ENCODE measurements around the gene A2M.
A peak's percentile ranks its signal among the peaks of the same experiment; 100 is the strongest.

A2M gene

GRCh38 chr12:9071518-9071917 is 44.2 kb downstream of the A2M start:
- DNase-seq: no peak

DNA sequence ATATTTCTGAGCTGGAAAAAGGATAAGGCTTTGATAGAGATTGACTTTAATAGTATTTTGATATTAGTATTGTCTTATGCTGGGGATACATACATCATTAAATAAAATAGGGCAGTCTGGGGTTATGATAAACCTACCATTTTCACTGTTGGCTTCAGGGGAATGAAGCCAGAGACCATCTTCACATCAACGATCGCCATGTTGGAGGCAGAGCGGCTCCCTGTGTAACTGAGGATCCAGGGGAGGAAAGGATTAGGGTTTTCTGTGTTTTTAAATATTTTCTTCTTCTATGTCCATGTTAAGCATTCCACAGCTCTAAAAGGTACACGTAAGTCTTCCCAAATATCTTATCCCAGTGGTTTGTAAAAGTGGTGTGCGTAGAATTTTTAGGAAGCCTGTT is 45.4 kb downstream of the A2M start:
- no peak for DNase-seq

GRCh38 chr12:9068600-9068999 is 47.1 kb downstream of the A2M start:
- DNase-seq: no peak

- no peak for DNase-seq
These were observed 47.6 kb downstream of the A2M start for GRCh38 chr12:9068086-9068485.

DNA sequence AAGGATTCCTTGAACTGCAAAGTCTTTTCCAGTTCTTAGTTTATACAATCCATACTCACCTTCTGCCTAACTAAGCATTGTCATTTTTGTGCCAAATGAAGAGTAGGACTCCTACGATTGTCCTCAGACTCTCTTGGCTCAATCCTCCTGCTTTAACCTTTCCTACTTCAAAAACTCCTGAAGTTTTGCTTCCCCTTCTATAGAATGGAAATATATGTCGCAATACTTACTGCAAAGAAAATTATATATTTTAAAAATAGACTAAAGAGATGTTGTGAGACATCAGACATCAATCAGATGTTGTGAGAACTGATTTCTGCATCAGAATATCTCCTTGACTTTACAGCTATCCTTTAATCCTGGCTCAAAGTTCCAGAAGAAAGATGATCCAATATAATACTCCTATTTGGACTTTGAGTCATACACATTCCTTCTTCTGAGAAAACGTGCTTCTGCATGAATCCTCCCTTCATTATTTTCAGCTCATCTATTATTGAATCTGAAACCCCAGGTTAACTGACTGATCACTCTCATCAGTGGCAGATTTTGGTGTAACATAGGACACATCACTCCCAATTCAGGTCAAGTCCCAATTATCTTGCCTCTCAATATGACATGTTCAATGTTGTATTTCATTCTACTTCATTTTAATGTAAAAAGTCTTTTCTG is 48.8 kb downstream of the A2M start:
- DNase-seq: no peak

- DNase-seq: no peak
These were observed 49.5 kb downstream of the A2M start for GRCh38 chr12:9066183-9066623.

DNA sequence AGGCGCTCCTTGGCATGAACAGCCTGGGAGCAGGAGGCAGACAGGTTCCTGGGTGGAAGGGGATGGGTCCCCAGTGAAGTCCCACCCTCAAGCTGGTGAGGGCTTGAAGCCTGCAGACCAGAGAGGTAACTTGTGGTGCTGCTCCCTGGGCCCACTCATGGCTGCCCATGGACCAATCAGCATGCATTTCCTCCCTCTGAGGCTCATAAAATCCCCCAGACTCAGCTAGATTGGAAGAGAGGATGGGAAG is 50.2 kb downstream of the A2M start:
- DNase-seq: no peak

DNA sequence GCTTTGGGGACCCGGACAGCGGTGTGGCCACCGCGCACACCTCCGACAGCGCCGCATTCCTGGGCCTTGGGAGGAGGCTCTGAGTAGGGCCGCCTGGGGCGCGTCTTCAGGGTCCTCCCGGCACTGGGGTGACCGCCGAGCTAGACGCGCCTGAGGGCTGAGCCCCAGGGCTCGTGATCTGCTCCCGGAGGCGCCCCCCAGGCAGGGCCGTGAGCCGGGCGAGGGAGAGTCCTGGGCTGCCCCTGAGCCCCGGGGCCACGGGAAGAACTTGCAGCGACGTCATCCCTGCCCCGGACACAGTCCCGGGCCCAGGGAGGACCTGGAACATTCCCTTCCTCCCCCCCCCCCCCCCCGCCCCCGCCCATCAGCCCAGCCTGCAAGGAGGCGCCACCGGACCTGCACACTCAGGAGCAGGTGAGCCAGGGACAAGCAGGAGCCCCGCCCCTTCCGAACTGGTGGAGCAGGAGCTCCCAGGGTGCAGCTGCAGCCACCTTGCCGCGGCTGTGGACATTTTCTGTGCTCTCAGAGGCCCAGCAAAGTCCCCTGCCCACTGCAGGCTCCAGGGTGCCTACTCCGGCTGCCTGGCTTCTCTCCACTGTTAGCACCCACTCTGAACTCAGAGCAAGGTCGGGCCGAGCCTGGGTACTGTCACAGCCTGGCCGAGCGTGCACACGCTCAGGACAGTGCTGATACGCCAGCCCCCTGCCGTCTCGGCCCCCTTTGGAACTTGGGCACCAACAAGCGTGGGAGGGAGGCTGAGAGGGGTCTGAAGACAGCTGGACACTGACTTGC is 50.7 kb downstream of the A2M start:
- DNase-seq: peak; percentile 23 to 62

GRCh38 chr12:9064201-9064814 is 51.4 kb downstream of the A2M start:
- peak; percentile 34 to 83 for DNase-seq

- DNase-seq: no peak
These were observed 63.1 kb downstream of the A2M start for GRCh38 chr12:9052610-9053009.

DNA sequence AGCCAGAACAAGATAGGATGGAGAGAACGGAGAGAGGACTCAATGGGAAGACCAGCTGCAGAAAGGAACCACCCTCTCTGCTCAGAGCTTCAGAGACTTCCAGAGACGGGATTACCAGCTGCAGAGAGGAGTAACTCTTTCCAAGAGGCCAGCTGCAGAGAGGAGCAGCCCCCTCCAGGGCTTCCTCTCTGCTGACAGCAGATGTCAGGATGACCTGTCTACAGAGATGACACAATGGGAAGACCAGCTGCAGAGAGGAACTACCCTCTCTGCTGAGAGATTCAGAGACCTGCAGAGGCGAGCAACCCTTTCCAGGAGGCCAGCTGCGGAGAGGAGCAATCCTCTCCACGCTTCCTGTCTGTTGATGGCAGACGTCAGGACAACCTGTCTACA is 64.6 kb downstream of the A2M start:
- no peak for DNase-seq

DNA sequence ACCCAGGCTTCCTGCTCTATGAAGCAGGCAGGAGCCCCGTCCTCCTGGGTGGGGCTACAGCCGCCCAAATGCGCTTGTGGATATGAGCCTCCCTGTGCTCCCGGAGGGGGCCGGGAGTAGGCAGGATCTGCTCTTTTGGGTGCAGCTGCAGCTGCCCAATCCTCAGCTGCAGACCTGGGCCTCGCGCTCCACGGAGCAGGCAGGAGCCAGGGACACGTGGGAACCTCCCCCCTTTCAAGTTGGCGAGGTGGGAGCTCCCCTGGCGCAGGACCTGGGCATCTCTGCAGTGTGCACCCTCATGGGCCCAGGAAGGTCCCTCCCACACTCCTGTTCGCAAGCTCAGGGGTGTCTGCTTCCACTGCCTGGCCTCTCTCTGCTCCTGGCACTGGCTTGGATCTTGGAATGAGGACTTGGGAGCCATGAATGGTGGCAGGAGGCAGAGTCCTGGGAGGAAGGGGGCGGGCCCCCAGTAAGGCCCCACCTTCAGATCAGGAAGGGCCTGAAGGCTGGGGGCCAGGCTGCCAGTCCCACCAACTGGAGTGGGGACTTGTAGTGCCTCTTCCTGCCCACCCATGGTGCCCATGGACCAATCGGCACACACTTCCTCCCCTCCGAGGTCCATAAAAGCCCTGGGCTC is 65.1 kb downstream of the A2M start:
- DNase-seq: no peak

DNA sequence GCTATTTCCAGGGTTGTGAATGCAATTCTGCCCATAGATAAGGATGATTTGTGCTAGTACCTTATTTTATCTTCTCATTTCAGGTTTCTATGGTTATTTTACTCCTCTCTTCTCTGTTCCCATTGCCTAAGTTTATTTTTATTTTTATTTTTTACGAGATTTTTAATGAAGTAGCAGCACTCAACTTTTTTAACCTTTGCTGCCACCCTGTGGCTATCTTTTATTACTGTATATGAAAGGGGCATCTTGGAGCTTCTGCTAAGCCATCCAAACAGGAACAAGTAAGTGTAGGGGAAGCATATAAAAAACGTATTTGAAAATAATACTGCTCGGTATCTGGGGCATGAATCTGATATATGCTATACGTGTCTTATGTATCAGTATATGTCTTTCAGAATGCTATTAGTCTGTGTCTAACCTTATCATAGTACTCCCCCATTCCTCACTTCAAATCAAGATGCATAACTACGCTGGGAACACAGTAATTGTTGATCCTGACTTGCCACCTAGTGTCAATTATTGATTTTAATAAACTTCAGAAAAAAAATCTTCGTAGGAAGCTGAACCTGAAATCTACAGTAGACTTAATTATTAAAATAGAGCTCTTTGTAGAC is 66.1 kb downstream of the A2M start:
- peak in 1 of 2 experiments; percentile 74 for DNase-seq

- no peak for DNase-seq
These were observed 66.8 kb downstream of the A2M start for GRCh38 chr12:9048930-9049329.

GRCh38 chr12:9047105-9047504 is 68.6 kb downstream of the A2M start:
- no peak for DNase-seq

- no peak for DNase-seq
These were observed 72.0 kb downstream of the A2M start for GRCh38 chr12:9043766-9044165.

DNA sequence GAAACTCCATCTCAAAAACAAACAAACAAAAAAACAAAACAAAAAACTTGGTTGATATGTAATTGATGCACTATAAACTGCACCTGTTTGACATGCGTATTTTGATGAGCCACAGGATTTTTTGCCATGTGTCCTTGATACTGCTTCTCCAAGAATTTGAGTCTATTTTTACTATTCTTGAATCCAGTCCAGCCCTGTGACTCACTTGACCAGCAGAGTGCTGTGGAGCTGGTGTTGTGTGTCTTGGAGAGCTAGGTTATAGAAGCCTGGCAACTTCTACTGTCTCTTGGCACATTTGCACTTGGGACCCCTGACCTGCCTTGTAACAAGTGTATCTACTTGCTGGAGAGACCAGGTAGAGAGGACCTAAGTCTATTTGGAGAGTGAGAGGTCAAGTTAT is 74.4 kb downstream of the A2M start:
- DNase-seq: no peak

GRCh38 chr12:9040484-9041186 is 75.1 kb downstream of the A2M start:
- no peak for DNase-seq

DNA sequence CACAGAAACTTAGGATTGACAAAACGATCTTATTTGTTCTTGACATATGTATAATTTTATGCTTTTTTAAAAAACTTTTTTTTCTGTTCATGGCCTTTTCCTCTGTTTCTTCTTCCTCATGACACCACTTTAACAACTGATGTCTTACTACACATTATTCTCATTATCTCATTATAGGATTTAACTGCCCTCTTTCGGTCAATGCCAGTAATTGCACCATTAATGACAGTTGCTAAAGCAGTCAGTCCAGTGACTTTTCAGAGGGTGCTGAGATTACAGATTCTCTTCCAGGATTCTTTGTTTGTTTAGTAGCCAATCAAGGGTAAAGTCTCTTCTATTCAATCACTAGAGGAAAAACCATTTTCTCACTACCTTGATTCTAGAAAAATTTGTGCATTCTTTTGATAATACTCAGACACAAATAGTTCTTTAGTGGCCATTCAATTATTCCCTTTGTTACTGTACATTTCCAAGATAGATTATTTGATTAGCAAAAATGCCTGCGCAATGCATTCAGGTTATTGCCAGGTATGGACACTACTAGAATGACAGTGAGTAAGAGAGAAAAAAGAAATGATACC is 76.2 kb downstream of the A2M start:
- peak; percentile 10 to 70 for DNase-seq

- DNase-seq: no peak
These were observed 78.3 kb downstream of the A2M start for GRCh38 chr12:9037431-9037830.

GRCh38 chr12:9036227-9036626 is 79.5 kb downstream of the A2M start:
- DNase-seq: no peak

DNA sequence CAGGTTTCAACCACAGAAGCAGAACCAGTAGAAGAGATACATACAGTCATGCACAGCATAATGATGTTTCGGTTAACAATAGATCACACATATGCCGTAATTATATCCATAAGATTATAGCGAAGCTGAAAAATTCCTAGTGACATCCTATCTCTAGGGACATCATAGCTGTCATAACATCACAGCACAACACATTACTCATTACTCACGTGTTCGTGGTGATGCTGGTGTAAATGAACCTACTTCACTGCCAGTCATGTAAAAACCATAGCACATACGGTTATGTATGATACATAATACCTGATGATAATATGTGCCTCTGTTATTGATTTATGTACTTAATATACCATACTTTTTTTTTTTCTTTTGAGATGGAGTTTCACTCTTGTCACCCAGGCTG is 81.6 kb downstream of the A2M start:
- DNase-seq: no peak
